GM21528 (cell line): Measurements from ENCODE around the gene TRIOBP.
A peak's percentile ranks its signal among the peaks of the same experiment; 100 is the strongest.
"Not testable (repeated sequence)": the region's sequence is repeated elsewhere in the genome, so short reads cannot be mapped to it uniquely, and the experiment has no call there.

Experiments used
- ATAC-seq: cut with Tn5 transposase; IDR thresholded peaks from one replicate; pipeline ENCODE4 v1.9.1; 2021; ENCODE audit warnings: mild to moderate bottlenecking, moderate library complexity; ENCODE audit not compliant: unreplicated experiment, low FRiP score

Gene TRIOBP

GRCh38 chr22:37696657-37697537 lies at the start of gene TRIOBP:
TRIOBP (plus strand) TSS chr22:37697048; CDS start chr22:37701366, 4,318 bp downstream.
- ATAC-seq, result peak; percentile 71

DNA sequence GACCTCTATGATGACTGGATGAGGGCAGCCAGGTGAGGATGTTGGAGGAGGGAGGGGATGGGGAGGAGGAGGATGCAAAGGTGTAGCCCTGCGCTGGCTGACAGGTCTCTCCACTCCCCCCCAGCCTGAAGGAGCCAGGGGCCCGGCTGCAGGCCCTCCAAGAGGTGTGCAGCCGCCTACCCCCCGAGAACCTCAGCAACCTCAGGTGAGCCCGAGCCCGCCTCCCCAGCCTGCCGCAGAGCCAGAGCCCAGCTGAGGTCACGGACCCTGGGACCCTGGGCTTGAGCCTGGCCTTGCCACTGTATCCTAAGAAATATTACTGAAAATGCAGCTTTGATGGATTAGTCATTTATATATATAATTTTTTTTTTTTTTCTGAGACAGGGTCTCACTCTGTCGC lies 49.5 kb upstream of the TRIOBP start:
- ATAC-seq, result no peak

- ATAC-seq, result no peak
Observed at GRCh38 chr22:37647928-37648327, 48.9 kb upstream of the TRIOBP start.

GRCh38 chr22:37650463-37651136 lies 46.2 kb upstream of the TRIOBP start:
- no peak for ATAC-seq

DNA sequence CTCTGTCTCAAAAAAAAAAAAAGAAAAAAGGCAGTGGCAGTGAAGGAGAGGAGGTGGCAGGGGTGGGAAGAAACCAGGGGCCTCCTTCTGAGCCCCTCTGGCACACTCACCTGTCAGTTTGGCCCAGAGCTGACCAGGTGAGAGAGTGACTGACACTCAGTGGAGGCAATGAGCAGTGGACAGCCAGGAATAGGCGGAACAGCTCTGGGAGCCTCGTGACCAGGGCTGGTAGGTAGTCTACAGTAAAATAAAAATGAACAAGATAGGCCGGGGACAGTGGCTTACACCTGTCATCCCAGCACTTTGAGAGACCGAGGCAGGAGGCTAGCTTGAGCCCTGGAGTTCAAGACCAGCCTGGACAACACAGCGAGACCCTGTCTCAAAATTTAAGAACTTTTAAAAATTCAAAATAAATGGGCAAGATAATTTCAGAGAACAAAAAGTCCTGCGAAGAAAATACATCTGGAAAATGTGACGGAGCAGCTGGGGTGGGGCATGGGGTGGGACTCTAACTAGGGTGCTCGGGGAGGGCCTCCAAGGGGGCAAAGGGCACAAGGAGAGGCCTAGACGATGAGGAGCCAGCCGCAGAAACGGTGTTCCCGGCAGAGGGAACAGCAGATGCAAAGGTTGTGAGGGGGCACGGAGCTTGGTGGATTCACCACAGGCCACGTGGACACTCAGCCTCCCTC lies 42.1 kb upstream of the TRIOBP start:
- no peak for ATAC-seq

DNA sequence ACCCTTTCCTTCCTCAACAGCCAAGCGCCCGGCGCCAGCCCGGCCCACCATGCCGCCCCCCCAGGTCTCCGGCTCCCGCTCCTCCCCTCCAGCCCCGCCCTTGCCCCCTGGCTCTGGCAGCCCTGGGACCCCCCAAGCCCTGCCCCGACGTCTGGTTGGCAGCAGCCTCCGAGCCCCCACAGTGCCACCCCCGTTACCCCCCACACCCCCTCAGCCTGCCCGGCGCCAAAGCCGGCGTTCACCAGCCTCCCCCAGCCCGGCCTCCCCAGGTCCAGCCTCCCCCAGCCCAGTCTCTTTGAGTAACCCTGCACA lies 41.6 kb upstream of the TRIOBP start:
- ATAC-seq, result no peak

- not testable (repeated sequence) for ATAC-seq
Observed at GRCh38 chr22:37656583-37656982, 40.3 kb upstream of the TRIOBP start.

DNA sequence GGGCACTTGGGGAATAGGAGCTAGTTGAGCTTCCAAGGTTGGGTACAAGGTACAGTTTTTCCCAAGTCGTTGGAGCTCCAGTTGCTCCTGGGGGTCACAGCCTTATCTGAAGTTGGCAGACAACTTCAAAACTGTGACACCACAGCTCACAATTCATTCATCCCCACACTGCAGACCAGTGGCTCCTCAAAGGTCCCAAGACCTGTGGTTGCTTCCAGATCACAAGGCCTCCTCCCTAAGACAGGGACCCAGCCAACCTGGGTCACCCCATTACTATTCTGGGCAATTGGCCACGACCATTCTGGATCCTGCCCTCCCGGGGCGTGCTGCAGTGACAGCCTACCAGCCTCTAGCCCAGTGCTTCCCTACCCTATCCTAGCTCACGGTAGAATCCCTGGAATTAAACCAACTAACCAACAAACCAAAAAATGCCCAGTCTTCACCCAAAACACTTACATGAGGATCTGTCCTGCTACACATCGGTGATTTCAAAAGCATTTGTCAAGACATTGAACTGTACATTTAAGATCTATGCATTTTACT lies 39.2 kb upstream of the TRIOBP start:
- ATAC-seq, result no peak

DNA sequence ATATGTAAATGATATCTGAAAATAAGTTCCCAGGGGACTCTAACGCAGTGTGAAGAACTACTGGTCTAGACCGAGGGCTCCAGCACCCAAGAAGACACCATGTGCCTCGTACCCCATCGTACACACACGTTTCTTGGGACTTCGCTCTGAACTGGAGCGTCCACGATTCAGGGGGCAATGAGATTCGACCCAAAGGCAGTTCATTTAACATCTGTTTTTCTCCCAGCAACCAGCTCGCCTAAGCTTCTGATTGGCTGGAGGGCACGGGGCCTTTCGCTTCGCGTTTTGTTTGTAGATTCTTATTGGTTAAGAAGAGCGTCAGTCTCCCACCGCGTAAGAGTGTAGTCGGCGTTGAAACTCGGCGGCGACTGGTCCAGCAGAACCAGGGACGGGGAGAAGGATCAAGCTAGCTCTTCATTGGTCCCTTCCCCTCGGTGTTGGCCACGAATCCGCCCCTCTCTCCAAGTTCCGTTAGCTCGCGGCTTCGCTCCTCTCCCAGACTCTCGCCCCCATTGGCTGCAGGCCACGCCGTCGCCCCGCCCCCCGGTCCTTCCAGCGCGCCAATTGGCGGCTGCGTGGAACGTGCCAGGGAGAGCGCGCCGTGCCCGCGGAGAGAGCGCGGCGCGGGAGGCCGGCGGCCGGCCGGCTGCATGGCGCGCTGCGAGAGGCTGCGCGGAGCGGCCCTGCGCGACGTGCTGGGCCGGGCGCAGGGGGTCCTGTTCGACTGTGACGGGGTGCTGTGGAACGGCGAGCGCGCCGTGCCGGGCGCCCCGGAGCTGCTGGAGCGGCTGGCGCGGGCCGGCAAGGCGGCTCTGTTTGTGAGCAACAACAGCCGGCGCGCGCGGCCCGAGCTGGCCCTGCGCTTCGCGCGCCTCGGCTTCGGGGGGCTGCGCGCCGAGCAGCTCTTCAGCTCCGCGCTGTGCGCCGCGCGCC lies 38.4 kb upstream of the TRIOBP start, which contains the start of gene PDXP:
Gene PDXP, plus strand, starts transcription at position 591 of the 933 bp plus-strand sequence. Its CDS starts 60 bp downstream, at position 651.
- ATAC-seq, result peak; percentile 81

DNA sequence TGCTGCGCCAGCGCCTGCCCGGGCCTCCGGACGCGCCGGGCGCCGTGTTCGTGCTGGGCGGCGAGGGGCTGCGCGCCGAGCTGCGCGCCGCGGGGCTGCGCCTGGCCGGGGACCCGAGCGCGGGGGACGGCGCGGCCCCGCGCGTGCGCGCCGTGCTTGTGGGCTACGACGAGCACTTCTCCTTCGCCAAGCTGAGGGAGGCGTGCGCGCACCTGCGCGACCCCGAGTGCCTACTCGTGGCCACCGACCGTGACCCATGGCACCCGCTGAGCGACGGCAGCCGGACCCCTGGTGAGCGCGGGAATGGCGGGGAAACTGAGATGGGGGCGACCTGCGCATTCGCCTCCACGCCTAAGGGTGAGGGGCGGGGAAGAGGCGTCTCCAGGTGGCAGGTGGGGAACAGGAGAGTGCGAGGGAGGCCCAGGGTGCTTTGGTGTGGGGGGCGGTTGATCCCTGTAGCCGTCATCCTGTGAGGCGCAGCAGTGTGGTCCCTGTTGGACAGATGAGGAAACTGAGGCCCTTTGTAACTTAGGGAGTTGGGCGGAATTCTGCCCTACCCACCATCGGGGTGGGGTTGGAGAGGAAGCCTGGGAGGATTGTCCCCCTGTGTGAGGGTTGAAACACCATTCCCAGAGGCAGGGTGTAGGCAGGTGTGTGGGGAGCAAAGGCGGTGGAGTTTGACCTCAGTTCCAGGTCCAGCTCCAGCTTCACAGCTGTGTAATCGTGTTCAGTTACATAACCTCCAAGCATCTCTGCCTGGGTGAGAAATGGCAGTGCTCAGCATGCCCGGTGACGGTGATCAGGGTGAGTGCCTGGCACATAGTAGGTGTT lies 37.6 kb upstream of the TRIOBP start:
- ATAC-seq, result peak; percentile 16

DNA sequence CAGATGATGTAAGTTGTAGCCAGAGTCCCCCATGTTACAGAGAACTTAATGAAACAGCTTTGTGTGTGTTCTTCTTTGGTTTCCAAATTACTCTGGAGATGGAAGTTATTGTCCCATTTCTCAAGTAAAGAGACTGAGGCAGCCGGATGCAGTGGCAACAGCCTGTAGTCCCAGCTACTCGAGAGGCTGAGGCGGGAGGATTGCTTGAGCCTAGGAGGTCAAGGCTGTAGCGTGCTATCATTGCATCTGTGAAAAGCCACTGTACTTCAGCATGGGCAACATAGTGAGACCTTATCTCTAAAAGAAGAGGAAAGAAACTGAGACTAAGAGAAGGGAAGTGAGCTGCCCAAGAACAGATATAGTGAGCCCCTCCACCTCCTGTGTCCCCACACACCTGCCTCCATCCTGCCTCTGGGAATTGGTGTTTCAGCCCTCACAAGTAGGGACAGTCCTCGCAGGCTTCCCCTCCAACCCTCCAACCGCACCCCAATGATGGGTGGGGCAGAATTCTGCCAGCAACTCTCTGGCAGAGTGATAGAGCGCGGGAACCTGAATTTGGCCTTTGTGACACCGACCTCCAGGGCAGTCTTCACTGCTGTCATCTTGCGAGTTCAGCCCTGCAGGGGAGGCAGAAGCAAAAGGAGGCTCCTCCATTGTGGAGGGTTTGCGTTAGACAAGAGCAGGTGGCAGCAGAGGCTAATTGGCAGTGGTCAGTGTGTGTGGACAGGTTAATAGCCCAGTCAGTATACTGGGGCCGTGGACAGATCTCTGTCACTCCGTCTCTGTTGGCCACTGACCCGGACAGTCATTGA lies 36.7 kb upstream of the TRIOBP start:
- ATAC-seq, result no peak

- ATAC-seq, result no peak
Observed at GRCh38 chr22:37660709-37661045, 36.2 kb upstream of the TRIOBP start.

GRCh38 chr22:37661160-37661924 lies 35.5 kb upstream of the TRIOBP start:
- no peak for ATAC-seq

DNA sequence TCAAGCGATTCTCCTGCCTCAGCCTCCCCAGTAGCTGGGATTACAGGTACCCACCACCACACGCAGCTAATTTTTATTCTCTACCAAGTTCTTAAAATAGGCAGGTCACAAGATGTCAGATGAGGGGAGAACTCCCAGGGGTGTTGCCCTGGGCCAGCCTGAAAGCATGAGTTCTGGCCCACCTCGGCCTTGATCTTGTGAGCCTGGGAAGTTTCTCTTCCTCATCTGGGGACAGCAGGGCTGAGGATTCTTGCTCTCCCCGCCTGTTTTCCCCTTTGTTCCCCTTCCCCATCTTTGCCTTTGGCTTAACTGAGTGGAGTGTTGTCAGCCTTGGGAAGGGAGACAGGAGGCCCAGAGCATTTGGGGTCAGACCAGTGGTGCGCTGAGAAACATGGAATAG lies 34.8 kb upstream of the TRIOBP start:
- no peak for ATAC-seq

- no peak for ATAC-seq
Observed at GRCh38 chr22:37663521-37664140, 33.2 kb upstream of the TRIOBP start.

DNA sequence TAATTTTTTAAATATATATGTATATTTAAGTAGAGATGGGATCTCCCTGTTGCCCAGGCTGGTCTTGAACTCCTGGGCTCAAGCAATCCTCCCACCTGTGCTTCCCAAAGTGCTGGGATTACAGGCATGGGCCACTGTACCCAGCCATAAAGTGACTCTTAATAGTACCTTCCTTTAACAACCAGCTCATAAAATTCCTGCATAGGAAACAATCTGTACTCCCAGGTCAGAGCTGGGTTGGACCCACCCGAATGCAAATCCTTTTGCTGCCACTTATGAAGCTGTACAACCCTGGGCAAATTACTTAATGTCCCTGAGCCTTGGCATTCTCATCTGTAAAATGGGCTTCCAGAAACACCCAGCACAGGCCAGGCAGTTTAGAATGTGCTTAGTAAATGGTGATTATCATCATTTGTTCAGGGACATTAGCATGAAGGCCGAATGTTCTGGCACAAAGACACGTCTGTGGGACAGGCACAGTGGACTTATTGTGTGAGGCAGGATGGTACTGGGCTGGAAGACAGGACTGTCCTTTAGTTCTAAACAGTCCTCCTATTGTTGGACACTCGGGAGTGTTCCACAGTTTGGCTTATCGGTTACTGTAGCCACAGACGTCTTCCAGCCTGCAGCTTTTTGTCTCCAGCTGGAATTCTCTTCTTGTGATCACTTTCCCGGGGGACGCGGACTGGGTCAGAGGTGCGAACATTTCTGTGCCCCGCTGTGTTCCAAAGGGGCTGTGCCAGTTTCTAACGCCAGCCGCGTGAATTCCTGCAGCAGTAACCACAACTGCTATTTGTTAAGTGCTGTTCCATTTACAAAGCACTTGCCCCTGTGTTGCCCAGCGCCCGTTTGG lies 32.4 kb upstream of the TRIOBP start:
- ATAC-seq, result no peak
